Transverse colon (tissue), 4 donors: Measurements from ENCODE around the gene CSNK2B. TPM values are rescaled to one million over a fixed set of nuclear protein-coding genes. Genes with fewer than 3 reads are reported as not detected.
A peak's percentile ranks its signal among the peaks of the same experiment; 100 is the strongest.

ENCODE experiments used
- DNase-seq: peaks from one replicate; pipeline ENCODE4 v3.0.0-alpha.2; 2019
- H3K27ac ChIP-seq, 4 donors: fragments of 200-600 bp; sonication (generic); 2 replicates each; pipeline ENCODE4 v1.5.1; 2016 to 2018; ENCODE audit warnings: inconsistent platforms in 4 of 4
- H3K27me3 ChIP-seq: fragments of 200-600 bp; sonication (generic); 2 replicates; pipeline ENCODE4 v1.5.1; 2017; ENCODE audit warnings: inconsistent platforms
- H3K36me3 ChIP-seq, 4 donors: fragments of 200-600 bp; sonication (generic); 2 replicates each; pipeline ENCODE4 v1.5.1; 2017 to 2019; ENCODE audit warnings: inconsistent platforms in 4 of 4
- H3K4me1 ChIP-seq, 4 donors: fragments of 200-600 bp; sonication (generic); 2 replicates each; pipeline ENCODE4 v1.5.1; 2017 to 2020; ENCODE audit warnings: inconsistent platforms in 4 of 4
- H3K4me3 ChIP-seq, 4 donors: fragments of 200-600 bp; sonication (generic); 1 replicate in 1 of 4; 2 replicates in 3 of 4; pipeline versions ENCODE4 v1.5.1 to v1.6.1; 2017 to 2019; ENCODE audit warnings: inconsistent platforms in 4 of 4
- H3K9me3 ChIP-seq, 2 donors: fragments of 200-600 bp; sonication (generic); 2 replicates each; pipeline ENCODE4 v1.5.1; 2017 to 2019; ENCODE audit warnings: inconsistent platforms in 2 of 2
- EP300 ChIP-seq: sonication (generic); formaldehyde crosslinking; IDR thresholded peaks from one replicate; pipeline ENCODE4 v1.6.1; 2017; ENCODE audit warnings: antibody characterized with exemption, low read depth
- POLR2A ChIP-seq: fragments of 450-650 bp; IDR thresholded peaks from one replicate; pipeline ENCODE4 v1.6.1; 2016; ENCODE audit warnings: antibody characterized with exemption, mild to moderate bottlenecking, moderate library complexity
- POLR2AphosphoS5 ChIP-seq, 3 donors: sonication (generic); formaldehyde crosslinking; IDR thresholded peaks; one replicate each; pipeline ENCODE4 v1.6.1; 2016; ENCODE audit warnings: antibody characterized with exemption in 3 of 3
- WGBS, 2 donors: methylation state at CpG; one replicate each; pipeline ENCODE4 v1.1.5; 2018; ENCODE audit warnings: low coverage in 1 of 2; 5-methylcytosine and 5-hydroxymethylcytosine counted together
- in situ Hi-C, 4 donors: fragments of 200-750 bp; cut with MboI; loops; one replicate each; pipeline versions ENCODE4 v1.15.0 to v1.15.1; 2017; ENCODE audit warnings: low sequenced_read_pairs in 3 of 4, low pct_ligation_motif_present in 1 of 4, low pct_unique_long_range_greater_than_20kb in 1 of 4
- intact Hi-C: fragments of 100-400 bp; cut with DNase I; formaldehyde crosslinking; loops from one replicate; pipeline ENCODE4 v1.15.1; 2023; ENCODE audit warnings: low total_unique reads
- total RNA-seq, 4 donors: library from RNA; depleted of rRNA; stranded (reverse); fragments of >200 nt; gene quantifications; one replicate each; pipeline ENCODE4 v1.1.0, GENCODE V29; 2016
- TF ChIP-seq, protein P1 (sequence below), 5 experiments: fragments of 200-600 bp in 3 of 5; fragments of 450-650 bp in 2 of 5; sonication (generic) in 3 of 5; IDR thresholded peaks; 1 replicate in 2 of 5; 2 replicates in 3 of 5; pipeline ENCODE4 v1.5.1; 2016 to 2017; ENCODE audit warnings: antibody characterized with exemption in 5 of 5, inconsistent platforms in 3 of 5, mild to moderate bottlenecking in 2 of 5, moderate library complexity in 1 of 5

CSNK2B gene
- total RNA-seq, 4 donors from 2014 or later, result 182 to 231 (median 210) TPM

GRCh38 chr6:31677955-31678354 lies 12.1 kb downstream of the CSNK2B start:
- Histone ChIP-seq H3K4me3 (no peak overlapping the region), H3K36me3 (no peaks in the 10 kb centered on the region), H3K27ac (no peak overlapping the region), H3K4me1 (peaks cover 5 to 22% (median 11%) of the 10 kb centered on the region in 4 donors), H3K27me3 (no peaks in the 10 kb centered on the region), H3K9me3 (no peaks in the 10 kb centered on the region)
- DNase-seq, result no peak
- in situ Hi-C loops, result loop anchor here in 1 of 4 donors (10.0 kb wide), 1 partner anchor 277 kb away; the partner anchor contains the start of genes NELFE and SKIC2
- TF ChIP-seq, protein P1, sequence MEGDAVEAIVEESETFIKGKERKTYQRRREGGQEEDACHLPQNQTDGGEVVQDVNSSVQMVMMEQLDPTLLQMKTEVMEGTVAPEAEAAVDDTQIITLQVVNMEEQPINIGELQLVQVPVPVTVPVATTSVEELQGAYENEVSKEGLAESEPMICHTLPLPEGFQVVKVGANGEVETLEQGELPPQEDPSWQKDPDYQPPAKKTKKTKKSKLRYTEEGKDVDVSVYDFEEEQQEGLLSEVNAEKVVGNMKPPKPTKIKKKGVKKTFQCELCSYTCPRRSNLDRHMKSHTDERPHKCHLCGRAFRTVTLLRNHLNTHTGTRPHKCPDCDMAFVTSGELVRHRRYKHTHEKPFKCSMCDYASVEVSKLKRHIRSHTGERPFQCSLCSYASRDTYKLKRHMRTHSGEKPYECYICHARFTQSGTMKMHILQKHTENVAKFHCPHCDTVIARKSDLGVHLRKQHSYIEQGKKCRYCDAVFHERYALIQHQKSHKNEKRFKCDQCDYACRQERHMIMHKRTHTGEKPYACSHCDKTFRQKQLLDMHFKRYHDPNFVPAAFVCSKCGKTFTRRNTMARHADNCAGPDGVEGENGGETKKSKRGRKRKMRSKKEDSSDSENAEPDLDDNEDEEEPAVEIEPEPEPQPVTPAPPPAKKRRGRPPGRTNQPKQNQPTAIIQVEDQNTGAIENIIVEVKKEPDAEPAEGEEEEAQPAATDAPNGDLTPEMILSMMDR (IDR thresholded peaks at IDR 0.05), result no peak
- no peak for TF ChIP-seq POLR2A
- no peak for TF ChIP-seq EP300
- no peak for TF ChIP-seq POLR2AphosphoS5 (IDR thresholded peaks at IDR 0.05)
- intact Hi-C loops, result no loop called here
- WGBS, 2 donors, result 64 to 75% methylated on average over 6 to 8 of the region's 8 CpGs

GRCh38 chr6:31680226-31681134 lies 14.6 kb downstream of the CSNK2B start, which contains the start of gene LY6G5C:
TSS of gene LY6G5C (minus strand) at chr6:31681067. CDS start at chr6:31680373, 694 bp downstream.
- H3K27me3 ChIP-seq, result no peaks in the 10 kb centered on the region
- in situ Hi-C loops (loop anchor here in 1 of 4 donors (10.0 kb wide), 1 partner anchor 84 kb away; the partner anchor contains the start of gene SAPCD1), intact Hi-C loops (loop anchor here (10.0 kb wide), 1 partner anchor 154 kb away; no protein-coding TSS in a partner anchor)
- 0 to 12% methylated on average over 12 to 16 of the region's 17 CpGs for WGBS, 2 donors
- peak; percentile 89 for DNase-seq
- peak within 1 kb of the TSS; percentile 70 to 85 (median 78) for H3K27ac ChIP-seq
- H3K4me3 ChIP-seq, result peak within 1 kb of the TSS; percentile 42 to 63 (median 43)
- no peaks in the 10 kb centered on the region for H3K36me3 ChIP-seq
- TF ChIP-seq POLR2A, result no peak
- TF ChIP-seq, protein P1 (IDR thresholded peaks at IDR 0.05), result peak; percentile 52 to 78 (median 69)
- TF ChIP-seq POLR2AphosphoS5 (IDR thresholded peaks at IDR 0.05), result peak in 2 of 3 donors; percentile 23 to 57
- TF ChIP-seq EP300, result no peak
- peaks cover 5 to 26% (median 11%) of the 10 kb centered on the region in 4 donors for H3K4me1 ChIP-seq
- H3K9me3 ChIP-seq, result no peaks in the 10 kb centered on the region

DNA sequence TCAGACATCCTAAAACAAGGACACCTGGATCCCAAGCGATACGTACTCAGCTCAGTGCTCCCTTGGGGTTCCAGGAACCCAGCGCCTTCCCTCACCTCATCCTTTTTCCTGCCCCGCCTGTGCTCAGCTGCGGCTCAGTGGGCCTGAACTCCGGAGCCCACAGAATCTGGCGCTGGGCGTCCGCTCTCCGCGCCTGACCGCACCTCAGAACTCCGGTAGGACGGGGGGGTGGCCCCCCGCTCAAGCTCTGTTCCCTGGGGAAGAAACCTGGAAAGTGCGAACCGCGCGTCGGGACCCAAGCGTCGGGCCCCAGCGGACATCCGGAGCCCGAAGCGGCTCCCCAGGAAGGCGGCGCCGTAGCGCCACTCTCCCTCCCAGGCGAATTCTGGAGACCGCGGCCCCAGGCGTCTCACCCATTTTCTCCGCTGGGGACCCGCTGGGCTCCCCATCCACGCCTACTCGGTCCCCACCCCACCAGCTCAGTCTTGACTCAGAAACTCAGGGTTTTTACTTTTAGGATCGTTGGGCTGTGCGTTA lies 15.3 kb downstream of the CSNK2B start:
- in situ Hi-C loops (loop anchor here in 1 of 4 donors (10.0 kb wide), 1 partner anchor 84 kb away; the partner anchor contains the start of gene SAPCD1), intact Hi-C loops (loop anchor here (10.0 kb wide), 1 partner anchor 154 kb away; no protein-coding TSS in a partner anchor)
- no peaks in the 10 kb centered on the region for H3K9me3 ChIP-seq
- peak in 1 of 3 donors; percentile 5 for TF ChIP-seq POLR2AphosphoS5 (IDR thresholded peaks at IDR 0.05)
- TF ChIP-seq, protein P1 (IDR thresholded peaks at IDR 0.05), result peak in 1 of 5 experiments; percentile 19
- TF ChIP-seq POLR2A, result peak; percentile 31
- no peak for TF ChIP-seq EP300
- H3K36me3 ChIP-seq, result peaks cover 0 to under 1% (median 0%) of the 10 kb centered on the region in 4 donors
- WGBS, 2 donors, result 2% methylated on average over 21 of the region's 40 CpGs; no CpG with 5 or more reads in 1 of the 2 donors
- H3K27me3 ChIP-seq, result no peaks in the 10 kb centered on the region
- peak overlapping the region; percentile 70 to 85 (median 78) for H3K27ac ChIP-seq
- peak overlapping the region; percentile 42 to 63 (median 43) for H3K4me3 ChIP-seq
- peaks cover 5 to 26% (median 11%) of the 10 kb centered on the region in 4 donors for H3K4me1 ChIP-seq
- DNase-seq, result peak; percentile 61
